GM12865 (cell line): Measurements from ENCODE around the gene FARS2.

Experiments
- DNase-seq: peaks from one replicate; pipeline ENCODE4 v3.0.0; 2010; ENCODE audit warnings: low read depth
- H3K4me3 ChIP-seq: 2 replicates; pipeline ENCODE4 v1.5.1; 2011; ENCODE audit warnings: mild to moderate bottlenecking, low read depth, low read length, control low read depth
- CTCF ChIP-seq: IDR thresholded peaks from 2 replicates; pipeline ENCODE4 v1.5.1; 2011; ENCODE audit warnings: low read length, control low read depth, low read depth, inconsistent platforms; ENCODE audit not compliant: insufficient read depth; ENCODE audit errors: missing control alignments

The FARS2 gene

GRCh38 chr6:5290097-5290496 is 28.8 kb downstream of the FARS2 start:
- peak; percentile 29 for DNase-seq
- H3K4me3 ChIP-seq = no peak overlapping the region
- no peak for TF ChIP-seq CTCF

GRCh38 chr6:5290500-5290899 is 29.2 kb downstream of the FARS2 start:
- TF ChIP-seq CTCF = no peak
- no peak for DNase-seq
- no peak overlapping the region for H3K4me3 ChIP-seq

GRCh38 chr6:5292154-5292553 is 30.8 kb downstream of the FARS2 start:
- no peak overlapping the region for H3K4me3 ChIP-seq
- no peak for TF ChIP-seq CTCF
- DNase-seq = no peak

GRCh38 chr6:5293692-5294091 is 32.4 kb downstream of the FARS2 start:
- no peak for TF ChIP-seq CTCF
- no peak overlapping the region for H3K4me3 ChIP-seq
- no peak for DNase-seq

GRCh38 chr6:5294392-5295211 is 33.3 kb downstream of the FARS2 start:
- no peak for TF ChIP-seq CTCF
- peak; percentile 39 for DNase-seq
- H3K4me3 ChIP-seq = no peak overlapping the region

DNA sequence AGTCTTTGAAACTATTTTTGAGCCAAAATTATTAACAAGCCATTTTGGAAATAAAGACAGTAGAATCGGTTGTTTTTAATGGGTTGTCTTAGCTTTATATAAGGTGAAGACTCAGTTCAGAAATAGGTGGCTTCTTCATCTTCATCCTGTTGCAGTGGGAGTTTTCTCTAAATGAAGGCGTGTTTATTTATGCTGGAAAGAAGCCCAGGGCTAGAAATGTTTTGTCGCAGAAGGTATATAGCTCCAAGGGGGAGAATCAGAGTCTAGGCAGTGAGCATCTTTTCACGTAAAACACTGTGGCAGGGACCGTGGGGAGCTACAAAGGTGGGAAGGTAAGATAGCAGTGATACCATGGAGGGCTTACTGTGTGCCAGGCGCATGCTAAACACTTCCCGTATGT is 34.3 kb downstream of the FARS2 start:
- no peak overlapping the region for H3K4me3 ChIP-seq
- DNase-seq = no peak
- TF ChIP-seq CTCF = no peak

GRCh38 chr6:5300206-5300764 is 39.0 kb downstream of the FARS2 start:
- no peak for DNase-seq
- no peak overlapping the region for H3K4me3 ChIP-seq
- no peak for TF ChIP-seq CTCF
